ENCODE results near the gene NFATC2. TPM values are rescaled to one million over a fixed set of nuclear protein-coding genes. Genes with fewer than 3 reads are reported as not detected.

Gene NFATC2
- total RNA-seq, 1 donor from 2014 or later: 4.8 TPM

GRCh38 chr20:51445591-51445990 lies 96.9 kb downstream of the NFATC2 start:
- Mint-ChIP-seq H3K36me3 (no peaks in the 10 kb centered on the region), H3K27me3 (no peaks in the 10 kb centered on the region), H3K4me1 (ENCODE audit: unreplicated experiment) (peaks cover 43% of the 10 kb centered on the region), H3K27ac (no peak overlapping the region), H3K9me3 (no peaks in the 10 kb centered on the region), H3K4me3 (no peak overlapping the region)
- TF ChIP-seq CTCF (conservative IDR thresholded peaks at IDR 0.05): no peak
- DNase-seq (ENCODE audit: extremely low spot score, unreplicated experiment): no peak

GRCh38 chr20:51444922-51445438 lies 97.5 kb downstream of the NFATC2 start:
- Mint-ChIP-seq H3K9me3 (no peaks in the 10 kb centered on the region), H3K4me1 (ENCODE audit: unreplicated experiment) (peaks cover 43% of the 10 kb centered on the region), H3K27ac (no peak overlapping the region), H3K36me3 (no peaks in the 10 kb centered on the region), H3K4me3 (peak overlapping the region; percentile 48), H3K27me3 (no peaks in the 10 kb centered on the region)
- no peak for DNase-seq (ENCODE audit: extremely low spot score, unreplicated experiment)
- no peak for TF ChIP-seq CTCF (conservative IDR thresholded peaks at IDR 0.05)

- Mint-ChIP-seq H3K9me3 (no peaks in the 10 kb centered on the region), H3K36me3 (no peaks in the 10 kb centered on the region), H3K4me1 (ENCODE audit: unreplicated experiment) (peaks cover 43% of the 10 kb centered on the region), H3K27me3 (no peaks in the 10 kb centered on the region), H3K27ac (no peak overlapping the region), H3K4me3 (peak overlapping the region; percentile 36)
- no peak for TF ChIP-seq CTCF (conservative IDR thresholded peaks at IDR 0.05)
- no peak for DNase-seq (ENCODE audit: extremely low spot score, unreplicated experiment)
These were observed 98.1 kb downstream of the NFATC2 start for GRCh38 chr20:51444467-51444866.

- H3K27ac Mint-ChIP-seq: no peak overlapping the region
- DNase-seq (ENCODE audit: extremely low spot score, unreplicated experiment): no peak
- H3K36me3 Mint-ChIP-seq: no peaks in the 10 kb centered on the region
- H3K4me1 Mint-ChIP-seq (ENCODE audit: unreplicated experiment): peaks cover 37% of the 10 kb centered on the region
- no peak overlapping the region for H3K4me3 Mint-ChIP-seq
- TF ChIP-seq CTCF (conservative IDR thresholded peaks at IDR 0.05): no peak
- H3K9me3 Mint-ChIP-seq: no peaks in the 10 kb centered on the region
- no peaks in the 10 kb centered on the region for H3K27me3 Mint-ChIP-seq
These were observed 99.9 kb downstream of the NFATC2 start for GRCh38 chr20:51442602-51443001.

- H3K27ac Mint-ChIP-seq: no peak overlapping the region
- DNase-seq (ENCODE audit: extremely low spot score, unreplicated experiment): no peak
- no peaks in the 10 kb centered on the region for H3K27me3 Mint-ChIP-seq
- peaks cover 26% of the 10 kb centered on the region for H3K4me1 Mint-ChIP-seq (ENCODE audit: unreplicated experiment)
- no peaks in the 10 kb centered on the region for H3K36me3 Mint-ChIP-seq
- H3K9me3 Mint-ChIP-seq: no peaks in the 10 kb centered on the region
- no peak for TF ChIP-seq CTCF (conservative IDR thresholded peaks at IDR 0.05)
- H3K4me3 Mint-ChIP-seq: no peak overlapping the region
These were observed 101.9 kb downstream of the NFATC2 start for GRCh38 chr20:51440589-51440988.
